Measurements from ENCODE around the gene CALML5.

Gene CALML5

GRCh38 chr10:5484205-5484604 lies 15.2 kb downstream of the CALML5 start:
- Histone ChIP-seq H3K4me3 (ENCODE audit: low read depth, low read length) (no peak overlapping the region), H3K4me1 (ENCODE audit: control insufficient read depth, insufficient read depth, low read length) (no peaks in the 10 kb centered on the region), H3K27ac (ENCODE audit: extremely low read depth, low read depth, low read length) (no peak overlapping the region), H3K36me3 (ENCODE audit: control insufficient read depth in 2 of 2, insufficient read depth in 1 of 2, low read length in 2 of 2) (no peaks in the 10 kb centered on the region), H3K9me3 (ENCODE audit: control insufficient read depth, insufficient read depth, low read depth, low read length) (no peaks in the 10 kb centered on the region)
- ChIA-PET POLR2A (no interaction called here), CTCF (interaction anchor here (0.5 to 1.1 kb wide), 2 partner anchors 9 to 54 kb away, joined by 3 read pairs; no protein-coding TSS in a partner anchor)
- TF ChIP-seq ZNF112 (tag by site-specific recombination; IDR thresholded peaks at IDR 0.05): peak; percentile 96
- TF ChIP-seq SCRT2 (tag by site-specific recombination; IDR thresholded peaks at IDR 0.05): no peak

- POLR2A ChIA-PET: no interaction called here
Measured at GRCh38 chr10:5482016-5482415, 17.4 kb downstream of the CALML5 start.

GRCh38 chr10:5481121-5481520 lies 18.2 kb downstream of the CALML5 start:
- ChIA-PET CTCF (no interaction called here), POLR2A (no interaction called here)
- no peak for TF ChIP-seq GFI1B (tag by site-specific recombination; IDR thresholded peaks at IDR 0.05)
- TF ChIP-seq ZNF549 (tag by site-specific recombination; IDR thresholded peaks at IDR 0.05): no peak
- no peak for TF ChIP-seq KLF10 (tag by site-specific recombination; IDR thresholded peaks at IDR 0.05)
- TF ChIP-seq ZNF544 (tag by site-specific recombination; IDR thresholded peaks at IDR 0.05): no peak
- TF ChIP-seq ZFP69B (tag by site-specific recombination; IDR thresholded peaks at IDR 0.05): no peak
- TF ChIP-seq ZNF335 (tag by site-specific recombination; conservative IDR thresholded peaks at IDR 0.05): no peak
- no peak for TF ChIP-seq ZNF311 (tag by site-specific recombination; IDR thresholded peaks at IDR 0.05; ENCODE audit: borderline replicate concordance)
- no peak for TF ChIP-seq ZNF354C (tag by site-specific recombination; IDR thresholded peaks at IDR 0.05; ENCODE audit: borderline replicate concordance, low read depth)
- no peak for TF ChIP-seq BCL11B (tag by site-specific recombination; IDR thresholded peaks at IDR 0.05; ENCODE audit: low read depth)
- TF ChIP-seq ZNF341 (tag by site-specific recombination; IDR thresholded peaks at IDR 0.05; ENCODE audit: low read depth): no peak
- TF ChIP-seq ZNF843 (tag by site-specific recombination; IDR thresholded peaks at IDR 0.05): no peak
- TF ChIP-seq FEZF1 (tag by site-specific recombination; IDR thresholded peaks at IDR 0.05): no peak
- no peak for TF ChIP-seq GLIS2 (tag by site-specific recombination; IDR thresholded peaks at IDR 0.05)
- TF ChIP-seq RBAK (tag by site-specific recombination; IDR thresholded peaks at IDR 0.05): no peak
- TF ChIP-seq ZNF274 (IDR thresholded peaks at IDR 0.05; ENCODE audit: low read length): no peak
- TF ChIP-seq ZNF274 (tag by site-specific recombination; IDR thresholded peaks at IDR 0.05; ENCODE audit: borderline replicate concordance): no peak
- no peak for TF ChIP-seq ZSCAN16 (tag by site-specific recombination; IDR thresholded peaks at IDR 0.05)
- Histone ChIP-seq H3K36me3 (ENCODE audit: control insufficient read depth in 2 of 2, insufficient read depth in 1 of 2, low read length in 2 of 2) (no peaks in the 10 kb centered on the region), H3K4me3 (ENCODE audit: low read depth, low read length) (no peak overlapping the region), H3K4me1 (ENCODE audit: control insufficient read depth, insufficient read depth, low read length) (no peaks in the 10 kb centered on the region), H3K9me3 (ENCODE audit: control insufficient read depth, insufficient read depth, low read depth, low read length) (no peaks in the 10 kb centered on the region), H3K27ac (ENCODE audit: extremely low read depth, low read depth, low read length) (no peak overlapping the region)

More at GRCh38 chr10:5482016-5482415, 17.4 kb downstream of the CALML5 start:
- no peaks in the 10 kb centered on the region for H3K36me3 ChIP-seq (ENCODE audit: control insufficient read depth in 2 of 2, insufficient read depth in 1 of 2, low read length in 2 of 2)
- CTCF ChIA-PET: no interaction called here
- H3K4me1 ChIP-seq (ENCODE audit: control insufficient read depth, insufficient read depth, low read length): no peaks in the 10 kb centered on the region
- H3K4me3 ChIP-seq (ENCODE audit: low read depth, low read length): no peak overlapping the region
- no peaks in the 10 kb centered on the region for H3K9me3 ChIP-seq (ENCODE audit: control insufficient read depth, insufficient read depth, low read depth, low read length)
- TF ChIP-seq SCRT1 (tag by site-specific recombination; IDR thresholded peaks at IDR 0.05; ENCODE audit: borderline replicate concordance) (no peak), PRDM6 (tag by site-specific recombination; IDR thresholded peaks at IDR 0.05) (no peak), RBAK (tag by site-specific recombination; IDR thresholded peaks at IDR 0.05) (no peak), ZNF521 (tag by site-specific recombination; IDR thresholded peaks at IDR 0.05) (no peak), ZXDB (tag by site-specific recombination; IDR thresholded peaks at IDR 0.05) (no peak), ZBTB1 (tag by site-specific recombination; IDR thresholded peaks at IDR 0.05) (no peak), ZNF645 (tag by site-specific recombination; IDR thresholded peaks at IDR 0.05) (no peak), ZNF133 (tag by site-specific recombination; IDR thresholded peaks at IDR 0.05) (no peak), BCL11A (tag by site-specific recombination; IDR thresholded peaks at IDR 0.05; ENCODE audit: low read depth) (no peak), MYNN (tag by site-specific recombination; IDR thresholded peaks at IDR 0.05; ENCODE audit: borderline replicate concordance) (no peak), ZBTB17 (tag by site-specific recombination; IDR thresholded peaks at IDR 0.05) (no peak), ZBTB8A (tag by site-specific recombination; IDR thresholded peaks at IDR 0.05) (no peak)
- H3K27ac ChIP-seq (ENCODE audit: extremely low read depth, low read depth, low read length): no peak overlapping the region
